ENCODE measurements around the gene SNRPA. TPM values are rescaled to one million over a fixed set of nuclear protein-coding genes. Genes with fewer than 3 reads are reported as not detected.

The SNRPA gene
- total and polyA plus RNA-seq, 2 of the 13 experiments (the other 11 are each of a cell fraction or from before 2014, with no cell fraction given), result 59.6 to 162 TPM

DNA sequence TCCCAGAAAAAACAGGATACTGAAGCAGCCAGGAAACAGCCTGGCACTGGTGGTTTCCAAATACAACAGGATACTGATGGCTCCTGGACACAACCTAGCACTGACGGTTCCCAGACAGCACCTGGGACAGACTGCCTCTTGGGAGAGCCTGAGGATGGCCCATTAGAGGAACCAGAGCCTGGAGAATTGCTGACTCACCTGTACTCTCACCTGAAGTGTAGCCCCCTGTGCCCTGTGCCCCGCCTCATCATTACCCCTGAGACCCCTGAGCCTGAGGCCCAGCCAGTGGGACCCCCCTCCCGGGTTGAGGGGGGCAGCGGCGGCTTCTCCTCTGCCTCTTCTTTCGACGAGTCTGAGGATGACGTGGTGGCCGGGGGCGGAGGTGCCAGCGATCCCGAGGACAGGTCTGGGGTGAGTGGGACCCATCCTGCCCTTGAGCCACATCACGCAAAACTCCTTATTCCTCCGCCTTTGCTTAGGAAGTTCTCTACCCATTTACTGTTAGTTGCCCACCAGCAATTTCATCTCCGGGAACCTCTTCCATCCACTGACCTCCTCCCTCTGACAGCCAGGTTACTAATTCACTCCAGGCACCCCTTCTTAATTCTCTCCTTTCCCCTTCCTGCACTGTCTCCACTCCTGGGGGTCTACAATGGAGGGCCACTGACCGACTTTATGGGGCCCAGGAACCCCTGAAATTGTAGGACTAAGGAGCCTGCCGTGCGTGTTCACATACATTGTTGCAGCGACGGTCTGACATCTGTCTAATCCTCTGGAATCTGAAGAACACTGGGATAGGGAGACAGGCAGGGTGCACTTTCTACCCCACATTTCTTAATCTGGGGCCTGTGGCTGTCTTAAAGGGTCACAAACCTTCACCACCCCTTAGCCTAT is 32.9 kb upstream of the SNRPA start (continued):
- TF ChIP-seq, protein P1, sequence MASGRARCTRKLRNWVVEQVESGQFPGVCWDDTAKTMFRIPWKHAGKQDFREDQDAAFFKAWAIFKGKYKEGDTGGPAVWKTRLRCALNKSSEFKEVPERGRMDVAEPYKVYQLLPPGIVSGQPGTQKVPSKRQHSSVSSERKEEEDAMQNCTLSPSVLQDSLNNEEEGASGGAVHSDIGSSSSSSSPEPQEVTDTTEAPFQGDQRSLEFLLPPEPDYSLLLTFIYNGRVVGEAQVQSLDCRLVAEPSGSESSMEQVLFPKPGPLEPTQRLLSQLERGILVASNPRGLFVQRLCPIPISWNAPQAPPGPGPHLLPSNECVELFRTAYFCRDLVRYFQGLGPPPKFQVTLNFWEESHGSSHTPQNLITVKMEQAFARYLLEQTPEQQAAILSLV (CRISPR knock-in tag; IDR thresholded peaks at IDR 0.05; ENCODE audit: borderline replicate concordance), result no peak; the same call in 1 of the 2 replicates
- TF ChIP-seq POGZ (CRISPR knock-in tag; IDR thresholded peaks at IDR 0.05) (no peak), NFAT5 (CRISPR knock-in tag; IDR thresholded peaks at IDR 0.05) (no peak), ZNF331 (CRISPR knock-in tag; IDR thresholded peaks at IDR 0.05) (no peak), FOXC1 (CRISPR knock-in tag; IDR thresholded peaks at IDR 0.05; ENCODE audit: borderline replicate concordance) (no peak), MAFF (IDR thresholded peaks at IDR 0.05; ENCODE audit: low read depth, low read length) (peak; percentile 53; the same call in 1 of the 2 replicates), NFIB (CRISPR knock-in tag; IDR thresholded peaks at IDR 0.05; ENCODE audit: borderline replicate concordance) (no peak), ZNF350 (CRISPR knock-in tag; IDR thresholded peaks at IDR 0.05; ENCODE audit: borderline replicate concordance, low read depth) (no peak; the same call in 1 of the 2 replicates), ZNF547 (CRISPR knock-in tag; IDR thresholded peaks at IDR 0.05) (no peak), ARHGAP35 (CRISPR knock-in tag; IDR thresholded peaks at IDR 0.05; ENCODE audit: borderline replicate concordance) (no peak), RARG (CRISPR knock-in tag; IDR thresholded peaks at IDR 0.05; ENCODE audit: low read depth) (no peak), THAP7 (CRISPR knock-in tag; IDR thresholded peaks at IDR 0.05) (no peak), PHF8 (CRISPR knock-in tag; IDR thresholded peaks at IDR 0.05) (no peak; the same call in 1 of the 2 replicates), ZXDC (CRISPR knock-in tag; IDR thresholded peaks at IDR 0.05) (no peak)

All from HepG2 (cell line).